Activated naive CD4-positive, alpha-beta T cell treated with anti-CD3 and anti-CD28 coated beads, Interleukin-2, amount 50 U/mL, for 72 hours (primary cell): ENCODE data around the gene ADSS1. TPM values are rescaled to one million over a fixed set of nuclear protein-coding genes. Genes with fewer than 3 reads are reported as not detected.

Experiments used
- ATAC-seq, 2 donors: fragments of 150-1000 bp; cut with Tn5 transposase; 2 replicates each; pipeline ENCODE4 v1.10.0; 2021; ENCODE audit warnings: mild to moderate bottlenecking in 2 of 2, moderate library complexity in 2 of 2
- DNase-seq, 2 donors: peaks; one replicate each; pipeline ENCODE4 v3.0.0; 2021 to 2022; ENCODE audit warnings: low spot score in 2 of 2
- H3K27ac Mint-ChIP-seq, 2 donors: one replicate each; pipeline ENCODE4 v1.8.0; 2022; ENCODE audit warnings: mild to moderate bottlenecking in 2 of 2, mixed read lengths in 2 of 2
- H3K36me3 Mint-ChIP-seq, 2 donors: one replicate each; pipeline ENCODE4 v1.8.0; 2022; ENCODE audit warnings: mixed read lengths in 2 of 2
- H3K9me3 Mint-ChIP-seq, 2 donors: one replicate each; pipeline ENCODE4 v1.8.0; 2022; ENCODE audit warnings: mixed read lengths in 2 of 2
- total RNA-seq, 2 donors: library from RNA; stranded (reverse); gene quantifications; one replicate each; pipeline ENCODE4 v1.2.3, GENCODE V29; 2022

The ADSS1 gene
- total RNA-seq, 2 donors from 2014 or later, result 2.7 to 7.3 TPM

- H3K27ac Mint-ChIP-seq, result peak overlapping the region in 1 of 2 donors; percentile 19
- DNase-seq (no peak), ATAC-seq (no peak)
- peaks cover 0 to 10% of the 10 kb centered on the region in 2 donors for H3K36me3 Mint-ChIP-seq
- H3K9me3 Mint-ChIP-seq, result no peaks in the 10 kb centered on the region
Observed at GRCh38 chr14:104758981-104759969, 35.2 kb downstream of the ADSS1 start.

GRCh38 chr14:104765517-104765916, 41.5 kb downstream of the ADSS1 start:
- H3K27ac Mint-ChIP-seq, result no peak overlapping the region
- ATAC-seq (no peak), DNase-seq (no peak)
- H3K9me3 Mint-ChIP-seq, result no peaks in the 10 kb centered on the region
- H3K36me3 Mint-ChIP-seq, result peaks cover 0 to 4% of the 10 kb centered on the region in 2 donors

- ATAC-seq, result no peak
- peaks cover 0 to 4% of the 10 kb centered on the region in 2 donors for H3K9me3 Mint-ChIP-seq
- no peak overlapping the region for H3K27ac Mint-ChIP-seq
- no peak for DNase-seq
- H3K36me3 Mint-ChIP-seq, result peaks cover 6 to 8% of the 10 kb centered on the region in 2 donors
Observed at GRCh38 chr14:104766256-104766862, 42.3 kb downstream of the ADSS1 start.

- Mint-ChIP-seq H3K27ac (no peak overlapping the region), H3K9me3 (peaks cover 0 to 4% of the 10 kb centered on the region in 2 donors), H3K36me3 (peaks cover 12 to 15% of the 10 kb centered on the region in 2 donors)
- ATAC-seq (no peak), DNase-seq (no peak)
Observed at GRCh38 chr14:104766863-104767633, 43.0 kb downstream of the ADSS1 start.

GRCh38 chr14:104767634-104767918, 43.5 kb downstream of the ADSS1 start:
- ATAC-seq, result no peak
- Mint-ChIP-seq H3K27ac (no peak overlapping the region), H3K36me3 (peaks cover 16 to 17% of the 10 kb centered on the region in 2 donors), H3K9me3 (peaks cover 0 to 4% of the 10 kb centered on the region in 2 donors)
- DNase-seq, result no peak

GRCh38 chr14:104768437-104769323, 44.7 kb downstream of the ADSS1 start:
- peaks cover 0 to 4% of the 10 kb centered on the region in 2 donors for H3K9me3 Mint-ChIP-seq
- H3K36me3 Mint-ChIP-seq, result peaks cover 16 to 18% of the 10 kb centered on the region in 2 donors
- peak; percentile 93 to 94 for ATAC-seq
- DNase-seq, result peak; percentile 87 to 99
- H3K27ac Mint-ChIP-seq, result no peak overlapping the region

- Mint-ChIP-seq H3K9me3 (peaks cover 0 to 4% of the 10 kb centered on the region in 2 donors), H3K36me3 (peaks cover 16 to 18% of the 10 kb centered on the region in 2 donors), H3K27ac (no peak overlapping the region)
- DNase-seq (no peak), ATAC-seq (no peak)
Observed at GRCh38 chr14:104769324-104770071, 45.5 kb downstream of the ADSS1 start.

- no peak for DNase-seq
- Mint-ChIP-seq H3K27ac (no peak overlapping the region), H3K36me3 (peaks cover 16 to 18% of the 10 kb centered on the region in 2 donors), H3K9me3 (peaks cover 0 to 4% of the 10 kb centered on the region in 2 donors)
- ATAC-seq, result no peak
Observed at GRCh38 chr14:104770072-104770579, 46.1 kb downstream of the ADSS1 start.

- peaks cover 0 to 4% of the 10 kb centered on the region in 2 donors for H3K9me3 Mint-ChIP-seq
- peak overlapping the region in 1 of 2 donors; percentile 27 for H3K27ac Mint-ChIP-seq
- ATAC-seq (no peak), DNase-seq (peak in 1 of 2 donors; percentile 35)
- peaks cover 16 to 18% of the 10 kb centered on the region in 2 donors for H3K36me3 Mint-ChIP-seq
Observed at GRCh38 chr14:104770851-104771272, 46.8 kb downstream of the ADSS1 start.

- Mint-ChIP-seq H3K36me3 (peaks cover 18 to 21% of the 10 kb centered on the region in 2 donors), H3K9me3 (peaks cover 0 to 4% of the 10 kb centered on the region in 2 donors), H3K27ac (peak overlapping the region in 1 of 2 donors; percentile 27)
- DNase-seq, result no peak
- ATAC-seq, result no peak
Observed at GRCh38 chr14:104771374-104771773, 47.3 kb downstream of the ADSS1 start.

GRCh38 chr14:104771918-104772706, 48.1 kb downstream of the ADSS1 start:
- H3K9me3 Mint-ChIP-seq, result peaks cover 0 to 4% of the 10 kb centered on the region in 2 donors
- H3K36me3 Mint-ChIP-seq, result peaks cover 18 to 23% of the 10 kb centered on the region in 2 donors
- ATAC-seq (no peak), DNase-seq (no peak)
- peak overlapping the region; percentile 22 to 27 for H3K27ac Mint-ChIP-seq

GRCh38 chr14:104772707-104773504, 48.9 kb downstream of the ADSS1 start:
- H3K36me3 Mint-ChIP-seq, result peaks cover 18 to 23% of the 10 kb centered on the region in 2 donors
- peaks cover 0 to 4% of the 10 kb centered on the region in 2 donors for H3K9me3 Mint-ChIP-seq
- DNase-seq (no peak), ATAC-seq (no peak)
- no peak overlapping the region for H3K27ac Mint-ChIP-seq

- ATAC-seq (no peak), DNase-seq (no peak)
- Mint-ChIP-seq H3K36me3 (peaks cover 18 to 23% of the 10 kb centered on the region in 2 donors), H3K9me3 (peaks cover 0 to 4% of the 10 kb centered on the region in 2 donors), H3K27ac (peak overlapping the region in 1 of 2 donors; percentile 68)
Observed at GRCh38 chr14:104773505-104774452, 49.8 kb downstream of the ADSS1 start.
